K562 (cell line): ENCODE data around the gene IL5. TPM values are rescaled to one million over a fixed set of nuclear protein-coding genes. Genes with fewer than 3 reads are reported as not detected.

Source experiments
- ARID2 ChIP-seq: fragments of 450-650 bp; IDR thresholded peaks from 2 replicates; pipeline ENCODE4 v1.6.1; 2017; ENCODE audit warnings: antibody characterized with exemption, mild to moderate bottlenecking
- CREB1 ChIP-seq, 2 experiments: sonication (generic) in 1 of 2; formaldehyde crosslinking in 1 of 2; IDR thresholded peaks; 2 replicates each; pipeline versions ENCODE4 v1.6.1 to v1.8.0; 2012 to 2022; ENCODE audit warnings: inconsistent platforms in 1 of 2, mild to moderate bottlenecking in 1 of 2, missing genetic modification reagents in 1 of 2, moderate library complexity in 1 of 2
- ESRRA ChIP-seq: fragments of 450-650 bp; IDR thresholded peaks from 2 replicates; pipeline ENCODE4 v1.6.1; 2014; ENCODE audit warnings: low read depth, mild to moderate bottlenecking, moderate library complexity, borderline replicate concordance
- ETV1 ChIP-seq: fragments of 450-650 bp; conservative IDR thresholded peaks from 2 replicates; pipeline ENCODE4 v1.6.1; 2016; ENCODE audit warnings: missing genetic modification characterization, control low read depth, low read depth, missing compliant biosample characterization
- EZH2 ChIP-seq: IDR thresholded peaks from 2 replicates; pipeline ENCODE4 v1.6.1; 2012; ENCODE audit warnings: low read depth, mild to moderate bottlenecking, inconsistent platforms, low read length, borderline replicate concordance
- KLF10 ChIP-seq: fragments of 250-450 bp; sonication (Bioruptor Pico); IDR thresholded peaks from 2 replicates; pipeline ENCODE4 v1.6.1; 2021; ENCODE audit warnings: matching md5 sums
- MAFG ChIP-seq: fragments of 450-650 bp; conservative IDR thresholded peaks from 2 replicates; pipeline ENCODE4 v1.6.1; 2016; ENCODE audit warnings: missing genetic modification characterization, missing compliant biosample characterization
- NFE2 ChIP-seq: IDR thresholded peaks from 2 replicates; pipeline ENCODE4 v1.6.1; 2014; ENCODE audit warnings: antibody characterized with exemption, low read depth
- NFRKB ChIP-seq: fragments of 450-650 bp; IDR thresholded peaks from 2 replicates; pipeline ENCODE4 v1.6.1; 2016; ENCODE audit warnings: low read depth
- RAD21 ChIP-seq, 2 experiments: fragments of 250-450 bp in 1 of 2; fragments of 450-650 bp in 1 of 2; sonication (Bioruptor Pico) in 1 of 2; formaldehyde crosslinking in 1 of 2; IDR thresholded peaks in 1 of 2; conservative IDR thresholded peaks in 1 of 2; 2 replicates each; pipeline versions ENCODE4 v1.4.0 to v1.8.0; 2020 to 2022; ENCODE audit warnings: mild to moderate bottlenecking in 2 of 2, moderate library complexity in 1 of 2
- SETDB1 ChIP-seq: IDR thresholded peaks from one replicate; pipeline ENCODE4 v1.6.1; 2012; ENCODE audit warnings: low read length, control low read depth, inconsistent platforms
- STAG1 ChIP-seq: sonication (generic); formaldehyde crosslinking; IDR thresholded peaks from 2 replicates; pipeline ENCODE4 v1.5.0; 2020; ENCODE audit warnings: missing genetic modification reagents, borderline replicate concordance
- U2AF2 ChIP-seq: fragments of 200-400 bp; formaldehyde crosslinking; optimal IDR thresholded peaks from 2 replicates; pipeline ENCODE3; 2017; ENCODE audit warnings: low read depth, mild to moderate bottlenecking, low read length
- WHSC1 ChIP-seq: IDR thresholded peaks from one replicate; pipeline ENCODE4 v1.6.1; 2012; ENCODE audit warnings: low read length, control low read depth, inconsistent platforms
- ZBTB12 ChIP-seq: fragments of 250-450 bp; sonication (Bioruptor Pico); IDR thresholded peaks from 2 replicates; pipeline ENCODE4 v1.4.0; 2020
- ZBTB17 ChIP-seq: fragments of 450-650 bp; formaldehyde crosslinking; IDR thresholded peaks from 2 replicates; pipeline ENCODE4 v1.4.0; 2020; ENCODE audit warnings: mild to moderate bottlenecking
- ZNF316 ChIP-seq: fragments of 450-650 bp; IDR thresholded peaks from 2 replicates; pipeline ENCODE4 v1.6.1; 2016
- ZNF511 ChIP-seq: sonication (generic); formaldehyde crosslinking; IDR thresholded peaks from 2 replicates; pipeline ENCODE4 v1.8.0; 2022; ENCODE audit warnings: mild to moderate bottlenecking, missing genetic modification reagents
- ZNF583 ChIP-seq: fragments of 250-450 bp; sonication (Bioruptor Pico); IDR thresholded peaks from 2 replicates; pipeline ENCODE4 v1.4.0; 2020
- polyA plus RNA-seq, 8 experiments: library from polyadenylated mRNA; depleted of rRNA in 4 of 8; stranded (reverse) in 5 of 8; unstranded in 3 of 8; fragments of >200 nt; fragmentation: Nextera tagmentation in 2 of 8; fragmentation: Illumina TruSeq in 1 of 8; extraction: Ambion mirVana in 2 of 8; extraction: Trizol in 1 of 8; gene quantifications; 2 replicates each; pipeline versions ENCODE4 v1.2.1 to v1.2.3, GENCODE V29; 2011 to 2014; ENCODE audit warnings: inconsistent platforms in 1 of 8, missing spikeins in 1 of 8
- total RNA-seq, 7 experiments: library from RNA; depleted of rRNA in 6 of 7; stranded (reverse); fragments of >200 nt in 6 of 7; fragmentation: Illumina TruSeq in 2 of 7; extraction: Trizol in 2 of 7; gene quantifications; 2 replicates each; pipeline versions ENCODE4 v1.2.1 to v1.2.3, GENCODE V29; 2011 to 2021; ENCODE audit warnings: low replicate concordance in 1 of 7
- TF ChIP-seq, protein P1 (sequence below): fragments of 250-450 bp; sonication (Bioruptor Pico); IDR thresholded peaks from 2 replicates; pipeline ENCODE4 v1.5.0; 2020; ENCODE audit warnings: mild to moderate bottlenecking, borderline replicate concordance
- TF ChIP-seq, protein P2 (sequence below): fragments of 250-450 bp; sonication (Bioruptor Pico); IDR thresholded peaks from 2 replicates; pipeline ENCODE4 v1.4.0; 2020; ENCODE audit warnings: mild to moderate bottlenecking
- TF ChIP-seq, protein P3 (sequence below): fragments of 200-800 bp; sonication (Bioruptor generic); IDR thresholded peaks from 2 replicates; pipeline ENCODE4 v1.6.1; 2017; ENCODE audit warnings: missing genetic modification characterization, missing compliant biosample characterization

IL5 gene
- total and polyA plus RNA-seq, 9 of the 15 experiments (the other 6 are each of a cell fraction or from before 2014, with no cell fraction given): 0.44 TPM; not detected in 8

DNA sequence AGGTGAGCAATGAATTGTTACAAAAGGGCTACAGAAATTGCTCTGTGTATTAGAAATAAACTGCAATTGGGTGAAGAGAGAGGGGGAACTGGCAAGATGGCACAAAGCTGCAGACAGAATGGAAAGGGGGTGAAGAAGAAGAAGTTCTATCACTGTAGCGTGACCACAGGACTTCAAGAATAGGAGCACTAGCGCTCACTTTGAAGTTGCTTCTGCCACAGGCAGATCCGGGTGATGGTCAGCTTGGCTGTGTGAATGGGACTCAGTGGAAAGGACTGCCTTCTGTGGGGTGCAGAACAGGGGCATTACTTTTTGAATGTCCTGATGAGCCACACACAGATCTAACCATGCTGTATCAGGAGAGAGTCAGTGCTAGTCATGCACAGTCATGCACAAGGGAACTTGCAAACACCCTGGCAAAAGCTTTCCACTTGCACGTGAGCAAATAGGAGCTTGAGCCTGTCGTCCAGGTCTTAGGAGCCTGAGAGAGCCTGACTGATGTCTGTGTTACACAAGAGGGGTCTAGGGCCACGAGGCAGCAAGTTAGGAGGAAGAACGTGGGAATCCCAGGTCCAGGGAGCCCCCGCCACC lies 16.3 kb downstream of the IL5 start (continued):
- 0 out of 2 replicates have a peak, but pooled peaks have one; percentile 16 for TF ChIP-seq ZBTB12 (CRISPR knock-in tag)
- TF ChIP-seq, protein P1, sequence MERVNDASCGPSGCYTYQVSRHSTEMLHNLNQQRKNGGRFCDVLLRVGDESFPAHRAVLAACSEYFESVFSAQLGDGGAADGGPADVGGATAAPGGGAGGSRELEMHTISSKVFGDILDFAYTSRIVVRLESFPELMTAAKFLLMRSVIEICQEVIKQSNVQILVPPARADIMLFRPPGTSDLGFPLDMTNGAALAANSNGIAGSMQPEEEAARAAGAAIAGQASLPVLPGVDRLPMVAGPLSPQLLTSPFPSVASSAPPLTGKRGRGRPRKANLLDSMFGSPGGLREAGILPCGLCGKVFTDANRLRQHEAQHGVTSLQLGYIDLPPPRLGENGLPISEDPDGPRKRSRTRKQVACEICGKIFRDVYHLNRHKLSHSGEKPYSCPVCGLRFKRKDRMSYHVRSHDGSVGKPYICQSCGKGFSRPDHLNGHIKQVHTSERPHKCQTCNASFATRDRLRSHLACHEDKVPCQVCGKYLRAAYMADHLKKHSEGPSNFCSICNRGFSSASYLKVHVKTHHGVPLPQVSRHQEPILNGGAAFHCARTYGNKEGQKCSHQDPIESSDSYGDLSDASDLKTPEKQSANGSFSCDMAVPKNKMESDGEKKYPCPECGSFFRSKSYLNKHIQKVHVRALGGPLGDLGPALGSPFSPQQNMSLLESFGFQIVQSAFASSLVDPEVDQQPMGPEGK (CRISPR knock-in tag): no peak
- TF ChIP-seq MAFG: peak; percentile 83
- peak; percentile 59; the same call in 1 of the 2 replicates for TF ChIP-seq ZBTB17 (CRISPR knock-in tag)
- TF ChIP-seq, protein P2, sequence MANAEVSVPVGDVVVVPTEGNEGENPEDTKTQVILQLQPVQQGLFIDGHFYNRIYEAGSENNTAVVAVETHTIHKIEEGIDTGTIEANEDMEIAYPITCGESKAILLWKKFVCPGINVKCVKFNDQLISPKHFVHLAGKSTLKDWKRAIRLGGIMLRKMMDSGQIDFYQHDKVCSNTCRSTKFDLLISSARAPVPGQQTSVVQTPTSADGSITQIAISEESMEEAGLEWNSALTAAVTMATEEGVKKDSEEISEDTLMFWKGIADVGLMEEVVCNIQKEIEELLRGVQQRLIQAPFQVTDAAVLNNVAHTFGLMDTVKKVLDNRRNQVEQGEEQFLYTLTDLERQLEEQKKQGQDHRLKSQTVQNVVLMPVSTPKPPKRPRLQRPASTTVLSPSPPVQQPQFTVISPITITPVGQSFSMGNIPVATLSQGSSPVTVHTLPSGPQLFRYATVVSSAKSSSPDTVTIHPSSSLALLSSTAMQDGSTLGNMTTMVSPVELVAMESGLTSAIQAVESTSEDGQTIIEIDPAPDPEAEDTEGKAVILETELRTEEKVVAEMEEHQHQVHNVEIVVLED: no peak
- TF ChIP-seq ZNF511 (CRISPR knock-in tag): no peak
- TF ChIP-seq, protein P3, sequence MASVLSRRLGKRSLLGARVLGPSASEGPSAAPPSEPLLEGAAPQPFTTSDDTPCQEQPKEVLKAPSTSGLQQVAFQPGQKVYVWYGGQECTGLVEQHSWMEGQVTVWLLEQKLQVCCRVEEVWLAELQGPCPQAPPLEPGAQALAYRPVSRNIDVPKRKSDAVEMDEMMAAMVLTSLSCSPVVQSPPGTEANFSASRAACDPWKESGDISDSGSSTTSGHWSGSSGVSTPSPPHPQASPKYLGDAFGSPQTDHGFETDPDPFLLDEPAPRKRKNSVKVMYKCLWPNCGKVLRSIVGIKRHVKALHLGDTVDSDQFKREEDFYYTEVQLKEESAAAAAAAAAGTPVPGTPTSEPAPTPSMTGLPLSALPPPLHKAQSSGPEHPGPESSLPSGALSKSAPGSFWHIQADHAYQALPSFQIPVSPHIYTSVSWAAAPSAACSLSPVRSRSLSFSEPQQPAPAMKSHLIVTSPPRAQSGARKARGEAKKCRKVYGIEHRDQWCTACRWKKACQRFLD: no peak
- TF ChIP-seq NFRKB: no peak
- no peak for TF ChIP-seq ESRRA
- TF ChIP-seq ETV1 (tag): peak; percentile 10; the same call in 1 of the 2 replicates
- no peak; a peak in 1 of 4 replicates for TF ChIP-seq RAD21 (CRISPR knock-in tag; conservative IDR thresholded peaks at IDR 0.05 in 1 of 2, IDR thresholded peaks at IDR 0.05 in 1 of 2)
- peak; percentile 80 for TF ChIP-seq NFE2
- no peak for TF ChIP-seq SETDB1
- peak; percentile 73 for TF ChIP-seq ZNF316
- no peak for TF ChIP-seq EZH2
- TF ChIP-seq CREB1 (IDR thresholded peaks at IDR 0.05): no peak
- peak; percentile 3; the same call in 1 of the 2 replicates for TF ChIP-seq CREB1 (CRISPR knock-in tag; IDR thresholded peaks at IDR 0.05)
- no peak for TF ChIP-seq ZNF583 (CRISPR knock-in tag)
- no peak for TF ChIP-seq STAG1 (CRISPR knock-in tag)
- no peak for TF ChIP-seq WHSC1
- TF ChIP-seq ARID2: 0 out of 2 replicates have a peak, but pooled peaks have one; percentile 1
- no peak for TF ChIP-seq KLF10 (CRISPR knock-in tag)
- no peak for TF ChIP-seq U2AF2
